ENCODE measurements around the gene DTNB. TPM values are rescaled to one million over a fixed set of nuclear protein-coding genes. Genes with fewer than 3 reads are reported as not detected.

The DTNB gene
- total and polyA plus RNA-seq, 10 of the 15 experiments (the other 5 are each of a cell fraction or from before 2014, with no cell fraction given): 4.5 to 30.6 (median 11.9) TPM

DNA sequence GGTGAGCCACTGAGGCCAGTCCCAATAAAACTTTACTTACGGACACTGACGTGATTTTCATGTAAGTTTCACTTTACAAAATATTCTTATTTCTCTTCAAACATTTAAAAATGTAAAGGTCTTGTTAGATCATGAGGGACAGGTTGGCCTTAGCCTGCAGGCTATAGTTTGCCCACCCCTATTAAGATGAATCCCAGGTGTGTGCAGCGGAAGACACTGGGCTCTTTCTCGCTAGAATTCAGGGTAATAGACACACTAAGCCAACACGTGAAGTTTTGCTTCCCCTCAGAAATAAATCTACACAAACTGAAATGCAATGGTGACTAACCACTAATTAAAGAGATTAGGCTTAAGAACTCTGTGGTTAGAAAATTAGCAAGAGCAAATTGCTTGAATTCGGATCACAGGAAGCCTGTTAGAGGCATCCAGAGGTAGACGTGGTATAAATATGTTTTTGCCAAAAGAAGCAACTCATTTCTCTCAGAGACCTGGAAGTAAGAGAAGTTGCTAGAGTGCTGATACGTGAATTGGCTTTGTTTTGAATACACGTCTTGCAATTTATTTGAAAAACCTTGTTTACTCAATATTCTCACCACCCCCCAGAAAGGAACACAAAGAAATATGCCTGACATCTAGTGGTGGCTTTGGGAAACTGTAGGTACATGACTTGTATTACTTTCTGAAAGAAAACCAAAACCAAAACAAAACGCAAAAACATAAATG is 151.6 kb downstream of the DTNB start (continued):
- TF ChIP-seq, protein P1, sequence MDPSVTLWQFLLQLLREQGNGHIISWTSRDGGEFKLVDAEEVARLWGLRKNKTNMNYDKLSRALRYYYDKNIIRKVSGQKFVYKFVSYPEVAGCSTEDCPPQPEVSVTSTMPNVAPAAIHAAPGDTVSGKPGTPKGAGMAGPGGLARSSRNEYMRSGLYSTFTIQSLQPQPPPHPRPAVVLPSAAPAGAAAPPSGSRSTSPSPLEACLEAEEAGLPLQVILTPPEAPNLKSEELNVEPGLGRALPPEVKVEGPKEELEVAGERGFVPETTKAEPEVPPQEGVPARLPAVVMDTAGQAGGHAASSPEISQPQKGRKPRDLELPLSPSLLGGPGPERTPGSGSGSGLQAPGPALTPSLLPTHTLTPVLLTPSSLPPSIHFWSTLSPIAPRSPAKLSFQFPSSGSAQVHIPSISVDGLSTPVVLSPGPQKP (IDR thresholded peaks at IDR 0.05; ENCODE audit: low read depth, low read length): no peak
- TF ChIP-seq KAT2A (conservative IDR thresholded peaks at IDR 0.05; ENCODE audit: control insufficient read depth, low read depth, low read length): no peak
- TF ChIP-seq, protein P2, sequence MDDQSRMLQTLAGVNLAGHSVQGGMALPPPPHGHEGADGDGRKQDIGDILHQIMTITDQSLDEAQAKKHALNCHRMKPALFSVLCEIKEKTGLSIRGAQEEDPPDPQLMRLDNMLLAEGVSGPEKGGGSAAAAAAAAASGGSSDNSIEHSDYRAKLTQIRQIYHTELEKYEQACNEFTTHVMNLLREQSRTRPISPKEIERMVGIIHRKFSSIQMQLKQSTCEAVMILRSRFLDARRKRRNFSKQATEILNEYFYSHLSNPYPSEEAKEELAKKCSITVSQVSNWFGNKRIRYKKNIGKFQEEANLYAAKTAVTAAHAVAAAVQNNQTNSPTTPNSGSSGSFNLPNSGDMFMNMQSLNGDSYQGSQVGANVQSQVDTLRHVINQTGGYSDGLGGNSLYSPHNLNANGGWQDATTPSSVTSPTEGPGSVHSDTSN (IDR thresholded peaks at IDR 0.05; ENCODE audit: insufficient replicate concordance, low read depth, low read length): no peak
- no peak for TF ChIP-seq YBX1 (IDR thresholded peaks at IDR 0.05)
- TF ChIP-seq CREM (IDR thresholded peaks at IDR 0.05; ENCODE audit: low read depth): no peak; the same call in none of the 2 replicates
- TF ChIP-seq, protein P3, sequence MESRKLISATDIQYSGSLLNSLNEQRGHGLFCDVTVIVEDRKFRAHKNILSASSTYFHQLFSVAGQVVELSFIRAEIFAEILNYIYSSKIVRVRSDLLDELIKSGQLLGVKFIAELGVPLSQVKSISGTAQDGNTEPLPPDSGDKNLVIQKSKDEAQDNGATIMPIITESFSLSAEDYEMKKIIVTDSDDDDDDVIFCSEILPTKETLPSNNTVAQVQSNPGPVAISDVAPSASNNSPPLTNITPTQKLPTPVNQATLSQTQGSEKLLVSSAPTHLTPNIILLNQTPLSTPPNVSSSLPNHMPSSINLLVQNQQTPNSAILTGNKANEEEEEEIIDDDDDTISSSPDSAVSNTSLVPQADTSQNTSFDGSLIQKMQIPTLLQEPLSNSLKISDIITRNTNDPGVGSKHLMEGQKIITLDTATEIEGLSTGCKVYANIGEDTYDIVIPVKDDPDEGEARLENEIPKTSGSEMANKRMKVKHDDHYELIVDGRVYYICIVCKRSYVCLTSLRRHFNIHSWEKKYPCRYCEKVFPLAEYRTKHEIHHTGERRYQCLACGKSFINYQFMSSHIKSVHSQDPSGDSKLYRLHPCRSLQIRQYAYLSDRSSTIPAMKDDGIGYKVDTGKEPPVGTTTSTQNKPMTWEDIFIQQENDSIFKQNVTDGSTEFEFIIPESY (IDR thresholded peaks at IDR 0.05): 0 out of 2 replicates have a peak, but pooled peaks have one; percentile 45
- TF ChIP-seq, protein P4, sequence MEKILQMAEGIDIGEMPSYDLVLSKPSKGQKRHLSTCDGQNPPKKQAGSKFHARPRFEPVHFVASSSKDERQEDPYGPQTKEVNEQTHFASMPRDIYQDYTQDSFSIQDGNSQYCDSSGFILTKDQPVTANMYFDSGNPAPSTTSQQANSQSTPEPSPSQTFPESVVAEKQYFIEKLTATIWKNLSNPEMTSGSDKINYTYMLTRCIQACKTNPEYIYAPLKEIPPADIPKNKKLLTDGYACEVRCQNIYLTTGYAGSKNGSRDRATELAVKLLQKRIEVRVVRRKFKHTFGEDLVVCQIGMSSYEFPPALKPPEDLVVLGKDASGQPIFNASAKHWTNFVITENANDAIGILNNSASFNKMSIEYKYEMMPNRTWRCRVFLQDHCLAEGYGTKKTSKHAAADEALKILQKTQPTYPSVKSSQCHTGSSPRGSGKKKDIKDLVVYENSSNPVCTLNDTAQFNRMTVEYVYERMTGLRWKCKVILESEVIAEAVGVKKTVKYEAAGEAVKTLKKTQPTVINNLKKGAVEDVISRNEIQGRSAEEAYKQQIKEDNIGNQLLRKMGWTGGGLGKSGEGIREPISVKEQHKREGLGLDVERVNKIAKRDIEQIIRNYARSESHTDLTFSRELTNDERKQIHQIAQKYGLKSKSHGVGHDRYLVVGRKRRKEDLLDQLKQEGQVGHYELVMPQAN (conservative IDR thresholded peaks at IDR 0.05): no peak
- TF ChIP-seq DPF2 (IDR thresholded peaks at IDR 0.05): peak; percentile 42; the same call in 1 of the 2 replicates
- no peak for TF ChIP-seq SP1 (IDR thresholded peaks at IDR 0.05; ENCODE audit: low read depth, low read length)
- TF ChIP-seq, protein P5, sequence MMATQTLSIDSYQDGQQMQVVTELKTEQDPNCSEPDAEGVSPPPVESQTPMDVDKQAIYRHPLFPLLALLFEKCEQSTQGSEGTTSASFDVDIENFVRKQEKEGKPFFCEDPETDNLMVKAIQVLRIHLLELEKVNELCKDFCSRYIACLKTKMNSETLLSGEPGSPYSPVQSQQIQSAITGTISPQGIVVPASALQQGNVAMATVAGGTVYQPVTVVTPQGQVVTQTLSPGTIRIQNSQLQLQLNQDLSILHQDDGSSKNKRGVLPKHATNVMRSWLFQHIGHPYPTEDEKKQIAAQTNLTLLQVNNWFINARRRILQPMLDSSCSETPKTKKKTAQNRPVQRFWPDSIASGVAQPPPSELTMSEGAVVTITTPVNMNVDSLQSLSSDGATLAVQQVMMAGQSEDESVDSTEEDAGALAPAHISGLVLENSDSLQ (IDR thresholded peaks at IDR 0.05): no peak
- TF ChIP-seq, protein P6, sequence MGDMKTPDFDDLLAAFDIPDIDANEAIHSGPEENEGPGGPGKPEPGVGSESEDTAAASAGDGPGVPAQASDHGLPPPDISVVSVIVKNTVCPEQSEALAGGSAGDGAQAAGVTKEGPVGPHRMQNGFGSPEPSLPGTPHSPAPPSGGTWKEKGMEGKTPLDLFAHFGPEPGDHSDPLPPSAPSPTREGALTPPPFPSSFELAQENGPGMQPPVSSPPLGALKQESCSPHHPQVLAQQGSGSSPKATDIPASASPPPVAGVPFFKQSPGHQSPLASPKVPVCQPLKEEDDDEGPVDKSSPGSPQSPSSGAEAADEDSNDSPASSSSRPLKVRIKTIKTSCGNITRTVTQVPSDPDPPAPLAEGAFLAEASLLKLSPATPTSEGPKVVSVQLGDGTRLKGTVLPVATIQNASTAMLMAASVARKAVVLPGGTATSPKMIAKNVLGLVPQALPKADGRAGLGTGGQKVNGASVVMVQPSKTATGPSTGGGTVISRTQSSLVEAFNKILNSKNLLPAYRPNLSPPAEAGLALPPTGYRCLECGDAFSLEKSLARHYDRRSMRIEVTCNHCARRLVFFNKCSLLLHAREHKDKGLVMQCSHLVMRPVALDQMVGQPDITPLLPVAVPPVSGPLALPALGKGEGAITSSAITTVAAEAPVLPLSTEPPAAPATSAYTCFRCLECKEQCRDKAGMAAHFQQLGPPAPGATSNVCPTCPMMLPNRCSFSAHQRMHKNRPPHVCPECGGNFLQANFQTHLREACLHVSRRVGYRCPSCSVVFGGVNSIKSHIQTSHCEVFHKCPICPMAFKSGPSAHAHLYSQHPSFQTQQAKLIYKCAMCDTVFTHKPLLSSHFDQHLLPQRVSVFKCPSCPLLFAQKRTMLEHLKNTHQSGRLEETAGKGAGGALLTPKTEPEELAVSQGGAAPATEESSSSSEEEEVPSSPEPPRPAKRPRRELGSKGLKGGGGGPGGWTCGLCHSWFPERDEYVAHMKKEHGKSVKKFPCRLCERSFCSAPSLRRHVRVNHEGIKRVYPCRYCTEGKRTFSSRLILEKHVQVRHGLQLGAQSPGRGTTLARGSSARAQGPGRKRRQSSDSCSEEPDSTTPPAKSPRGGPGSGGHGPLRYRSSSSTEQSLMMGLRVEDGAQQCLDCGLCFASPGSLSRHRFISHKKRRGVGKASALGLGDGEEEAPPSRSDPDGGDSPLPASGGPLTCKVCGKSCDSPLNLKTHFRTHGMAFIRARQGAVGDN (IDR thresholded peaks at IDR 0.05): no peak
- no peak for TF ChIP-seq SPI1 (IDR thresholded peaks at IDR 0.05; ENCODE audit: borderline replicate concordance, insufficient read depth, low read depth, low read length)
- no peak for TF ChIP-seq POU2F2 (IDR thresholded peaks at IDR 0.05; ENCODE audit: borderline replicate concordance, low read depth, low read length)
- TF ChIP-seq CBFB (IDR thresholded peaks at IDR 0.05; ENCODE audit: low read depth): no peak

Measured in GM12878 (cell line).